ENCODE data around the gene AUTS2.

Gene AUTS2

GRCh38 chr7:70415179-70415972 is 817.1 kb downstream of the AUTS2 start:
- DNase-seq, result no peak

- DNase-seq, result no peak
Measured at GRCh38 chr7:70416347-70416985, 818.2 kb downstream of the AUTS2 start.

- no peak for DNase-seq
Measured at GRCh38 chr7:70416986-70417655, 818.8 kb downstream of the AUTS2 start.

- no peak for DNase-seq
Measured at GRCh38 chr7:70419526-70420380, 821.5 kb downstream of the AUTS2 start.

- DNase-seq, result no peak
Measured at GRCh38 chr7:70420381-70420662, 822.0 kb downstream of the AUTS2 start.

GRCh38 chr7:70421319-70421718 is 823.0 kb downstream of the AUTS2 start:
- DNase-seq, result no peak

- DNase-seq, result no peak
Measured at GRCh38 chr7:70426249-70426880, 828.1 kb downstream of the AUTS2 start.

- no peak for DNase-seq
Measured at GRCh38 chr7:70432567-70433001, 834.3 kb downstream of the AUTS2 start.

GRCh38 chr7:70434376-70434775 is 836.1 kb downstream of the AUTS2 start:
- no peak for DNase-seq

- DNase-seq, result no peak
Measured at GRCh38 chr7:70434821-70435220, 836.5 kb downstream of the AUTS2 start.

- DNase-seq, result no peak
Measured at GRCh38 chr7:70435634-70436033, 837.4 kb downstream of the AUTS2 start.

GRCh38 chr7:70436790-70437350 is 838.6 kb downstream of the AUTS2 start:
- no peak for DNase-seq

- DNase-seq, result no peak
Measured at GRCh38 chr7:70439651-70440050, 841.4 kb downstream of the AUTS2 start.

GRCh38 chr7:70446448-70447143 is 848.3 kb downstream of the AUTS2 start:
- no peak for DNase-seq

- DNase-seq, result no peak
Measured at GRCh38 chr7:70448312-70448906, 850.1 kb downstream of the AUTS2 start.

GRCh38 chr7:70450731-70451130 is 852.5 kb downstream of the AUTS2 start:
- DNase-seq, result no peak

- DNase-seq, result no peak
Measured at GRCh38 chr7:70455925-70456324, 857.6 kb downstream of the AUTS2 start.

GRCh38 chr7:70456719-70457118 is 858.4 kb downstream of the AUTS2 start:
- DNase-seq, result no peak

- DNase-seq, result no peak
Measured at GRCh38 chr7:70457482-70457881, 859.2 kb downstream of the AUTS2 start.

- no peak for DNase-seq
Measured at GRCh38 chr7:70457883-70458680, 859.8 kb downstream of the AUTS2 start.

All from CD4-positive, alpha-beta T cell treated with Interleukin-15 for 1 hour (primary cell).